ENCODE data around the gene KCND3.

KCND3 gene

GRCh38 chr1:111720977-111721786, 268.3 kb downstream of the KCND3 start:
- TF ChIP-seq, protein P1, sequence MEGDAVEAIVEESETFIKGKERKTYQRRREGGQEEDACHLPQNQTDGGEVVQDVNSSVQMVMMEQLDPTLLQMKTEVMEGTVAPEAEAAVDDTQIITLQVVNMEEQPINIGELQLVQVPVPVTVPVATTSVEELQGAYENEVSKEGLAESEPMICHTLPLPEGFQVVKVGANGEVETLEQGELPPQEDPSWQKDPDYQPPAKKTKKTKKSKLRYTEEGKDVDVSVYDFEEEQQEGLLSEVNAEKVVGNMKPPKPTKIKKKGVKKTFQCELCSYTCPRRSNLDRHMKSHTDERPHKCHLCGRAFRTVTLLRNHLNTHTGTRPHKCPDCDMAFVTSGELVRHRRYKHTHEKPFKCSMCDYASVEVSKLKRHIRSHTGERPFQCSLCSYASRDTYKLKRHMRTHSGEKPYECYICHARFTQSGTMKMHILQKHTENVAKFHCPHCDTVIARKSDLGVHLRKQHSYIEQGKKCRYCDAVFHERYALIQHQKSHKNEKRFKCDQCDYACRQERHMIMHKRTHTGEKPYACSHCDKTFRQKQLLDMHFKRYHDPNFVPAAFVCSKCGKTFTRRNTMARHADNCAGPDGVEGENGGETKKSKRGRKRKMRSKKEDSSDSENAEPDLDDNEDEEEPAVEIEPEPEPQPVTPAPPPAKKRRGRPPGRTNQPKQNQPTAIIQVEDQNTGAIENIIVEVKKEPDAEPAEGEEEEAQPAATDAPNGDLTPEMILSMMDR (IDR thresholded peaks at IDR 0.05; ENCODE audit: low read length, missing control alignments): no peak
- H3K4me3 ChIP-seq (replicated peaks; ENCODE audit: low read depth, low read length): no peak overlapping the region
- no peak for DNase-seq (ENCODE audit: low read depth)
